Activated CD4-positive, CD25-positive, alpha-beta regulatory T cell treated with anti-CD3 and anti-CD28 coated beads, Interleukin-2, amount 50 U/mL, for 72 hours (primary cell): ENCODE data around the gene PELI2.

Experiments used
- DNase-seq: peaks from one replicate; pipeline ENCODE4 v3.0.0; 2021

Gene PELI2

DNA sequence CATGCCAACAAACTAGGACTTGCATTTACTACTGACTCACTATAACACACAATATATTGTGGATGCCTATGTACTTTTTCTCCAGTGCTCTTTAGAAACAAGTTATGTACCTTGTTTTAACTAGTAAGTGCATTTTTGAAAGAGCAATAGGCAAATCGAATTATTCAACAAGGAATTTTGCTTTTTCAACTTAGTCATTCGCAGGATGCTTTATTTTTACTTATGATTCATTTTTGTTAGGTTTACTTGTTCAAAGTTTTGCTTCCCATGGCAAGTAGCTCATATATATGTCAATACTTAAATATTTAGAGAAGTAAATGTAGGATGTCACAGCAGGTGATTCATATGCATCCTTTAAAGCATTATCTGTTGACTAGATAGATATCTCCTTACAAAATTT lies 149.8 kb downstream of the PELI2 start:
- no peak for DNase-seq

DNA sequence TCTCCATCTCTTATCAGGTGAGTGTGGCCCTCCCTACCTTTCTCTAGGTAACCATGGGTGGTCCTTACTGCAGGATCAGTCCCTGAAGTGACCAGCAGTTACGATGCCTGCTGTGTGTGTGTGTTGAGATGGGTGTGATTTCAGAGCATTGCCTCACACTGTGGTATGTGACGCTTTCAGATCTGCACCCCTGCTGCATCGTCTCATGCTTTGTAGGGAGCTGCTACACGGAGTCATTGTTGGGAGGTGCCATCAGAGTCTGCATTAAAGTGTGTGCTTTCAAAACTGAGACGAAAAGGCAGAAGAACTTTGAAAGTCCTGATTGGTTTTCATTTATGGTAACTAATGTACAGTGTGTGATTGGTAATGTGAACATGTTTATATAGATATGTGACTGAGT lies 150.5 kb downstream of the PELI2 start:
- no peak for DNase-seq

DNA sequence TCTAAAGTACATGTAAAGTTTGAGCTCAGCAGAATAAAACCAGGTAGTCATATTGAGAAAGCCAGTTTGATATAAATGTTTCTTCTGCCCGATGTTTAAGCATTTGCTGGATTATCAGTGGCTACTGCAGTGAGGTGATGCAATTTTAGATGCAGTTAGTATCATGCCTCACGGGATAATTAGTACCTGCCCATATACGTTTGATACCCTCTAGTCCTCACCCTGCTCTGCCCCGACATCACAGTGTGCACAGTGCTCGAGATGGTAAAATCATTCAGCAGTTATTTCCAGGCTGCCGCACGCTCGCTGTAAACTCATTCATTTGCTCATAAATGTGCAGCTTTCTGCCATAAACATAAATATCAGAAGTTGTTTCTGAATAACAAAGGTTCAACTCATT lies 152.7 kb downstream of the PELI2 start:
- DNase-seq: no peak

DNA sequence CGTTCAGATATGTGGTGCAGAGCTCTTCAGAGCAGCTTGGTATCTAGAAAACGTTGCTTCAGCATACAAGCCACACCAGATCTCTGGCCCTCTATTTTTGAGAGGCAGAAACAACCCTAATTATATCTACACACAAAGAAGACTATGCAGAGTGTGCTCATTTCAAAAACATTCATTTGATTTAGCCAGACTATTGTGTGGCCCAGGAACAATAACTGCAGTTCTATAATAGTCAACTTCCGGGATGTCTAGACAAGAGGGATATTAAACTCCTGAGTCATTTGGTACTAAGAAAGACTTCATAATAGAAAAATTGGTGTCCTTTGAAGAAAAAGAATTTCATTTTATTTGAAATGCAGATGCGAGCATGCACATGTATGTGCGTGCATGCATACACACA lies 153.8 kb downstream of the PELI2 start:
- no peak for DNase-seq

DNA sequence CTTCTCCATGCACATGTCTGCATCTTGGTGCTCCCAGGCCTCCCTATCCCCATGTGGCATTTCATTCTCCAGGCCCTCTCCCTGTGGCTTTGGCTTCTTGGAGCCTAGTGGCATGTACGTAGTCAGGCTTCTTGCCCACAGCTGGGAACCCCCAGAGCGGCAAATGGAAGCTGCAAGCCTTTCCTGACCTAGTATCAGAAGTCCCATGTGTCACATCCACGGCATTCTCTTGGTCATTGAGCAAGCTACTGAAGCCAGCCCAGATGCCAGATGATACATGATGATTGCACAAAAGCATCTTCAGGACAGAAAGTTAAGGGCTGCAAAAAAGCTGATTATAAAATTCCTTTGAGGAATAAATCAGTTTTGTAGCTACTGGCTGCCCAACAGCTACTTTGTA lies 154.9 kb downstream of the PELI2 start:
- no peak for DNase-seq

DNA sequence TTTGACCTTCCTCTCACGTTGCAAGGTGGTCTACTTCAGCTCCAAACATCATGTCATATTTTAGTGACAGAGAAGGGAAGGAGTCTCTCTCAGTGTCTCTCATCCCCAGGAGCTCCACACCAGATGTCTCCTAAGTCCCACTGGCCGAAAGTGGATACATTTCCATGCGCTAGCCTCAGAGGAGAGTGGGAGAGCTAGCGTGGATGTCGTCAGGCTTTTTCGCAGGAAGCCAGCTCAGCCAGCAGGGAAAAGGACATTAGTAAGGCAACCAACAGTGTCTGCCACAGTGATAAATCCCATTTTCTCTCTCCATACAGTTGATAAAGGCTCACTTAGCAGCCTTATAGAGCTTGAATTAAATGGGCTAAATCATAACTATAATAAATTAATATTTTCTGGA lies 155.7 kb downstream of the PELI2 start:
- DNase-seq: no peak

DNA sequence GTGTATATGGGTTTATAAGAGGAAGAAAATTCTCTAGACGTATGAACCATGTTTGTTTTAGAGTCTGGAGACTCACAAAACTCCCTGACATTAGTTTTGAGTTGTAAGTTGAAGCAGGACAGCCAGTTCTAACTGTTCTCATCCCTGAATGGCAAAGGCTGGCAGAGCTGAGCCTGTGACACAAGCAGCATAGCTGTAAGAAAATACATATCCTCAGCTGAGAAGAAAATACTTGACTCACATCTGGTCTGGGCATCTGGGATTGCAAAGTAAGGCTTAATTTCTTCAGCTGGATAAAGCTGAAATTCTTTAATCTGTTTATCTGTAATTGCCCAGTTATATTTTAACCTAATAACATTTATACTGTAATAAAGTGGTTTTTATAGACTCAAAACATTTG lies 156.3 kb downstream of the PELI2 start:
- DNase-seq: no peak

DNA sequence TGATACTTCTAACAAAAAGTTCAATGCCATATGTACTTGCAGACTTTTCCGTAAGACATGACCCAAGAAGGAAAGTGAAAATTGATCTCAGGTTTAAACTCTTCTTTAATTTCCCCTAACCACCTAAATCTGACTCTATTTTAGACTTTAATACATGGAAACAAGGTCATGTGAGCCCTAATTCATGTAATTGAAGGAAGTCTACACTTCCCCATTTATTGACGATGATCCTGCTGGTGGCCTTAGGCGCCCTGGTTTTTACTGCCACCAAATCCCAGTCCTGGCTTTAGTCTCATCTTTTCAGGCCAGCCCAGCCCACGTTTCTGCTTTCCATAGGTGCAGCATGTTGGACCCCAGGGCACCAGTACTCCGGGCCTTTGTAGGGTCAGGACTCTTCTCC lies 157.9 kb downstream of the PELI2 start:
- DNase-seq: no peak

DNA sequence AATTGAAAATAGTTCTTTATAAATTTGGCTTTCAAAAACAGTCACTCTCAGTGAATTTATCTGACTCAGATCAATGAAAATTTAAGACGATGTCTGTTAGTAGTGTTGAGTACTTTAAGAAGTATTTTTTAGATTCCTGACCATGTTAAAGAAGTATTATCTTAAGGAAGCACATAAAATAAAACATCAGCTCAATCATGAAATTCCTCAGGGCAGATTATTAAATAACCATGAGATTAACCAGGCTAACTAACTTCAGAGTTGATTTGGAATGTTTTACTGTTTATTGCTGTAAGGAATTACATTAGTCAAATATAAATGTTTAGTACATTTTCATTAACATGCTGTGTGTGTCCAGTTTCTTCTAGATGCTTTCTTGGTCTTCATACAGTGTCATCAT lies 160.2 kb downstream of the PELI2 start:
- DNase-seq: no peak

DNA sequence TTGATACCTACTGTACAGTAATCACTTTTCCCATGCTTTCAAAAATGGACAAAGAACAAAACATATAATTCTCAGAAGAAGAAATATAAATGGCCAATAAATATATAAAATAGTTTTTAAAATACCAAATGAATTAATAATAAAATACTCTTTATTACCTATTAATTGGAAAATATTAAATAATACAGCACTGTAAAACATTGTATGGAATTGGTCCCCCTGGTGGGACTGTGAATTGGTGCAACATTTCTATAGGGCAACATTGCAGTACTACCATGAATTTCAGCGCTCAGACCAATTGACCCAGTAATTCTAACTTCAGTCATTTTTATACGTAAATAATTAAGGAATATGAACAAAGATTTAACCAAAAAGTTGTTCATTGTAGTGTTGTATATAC lies 162.6 kb downstream of the PELI2 start:
- no peak for DNase-seq

DNA sequence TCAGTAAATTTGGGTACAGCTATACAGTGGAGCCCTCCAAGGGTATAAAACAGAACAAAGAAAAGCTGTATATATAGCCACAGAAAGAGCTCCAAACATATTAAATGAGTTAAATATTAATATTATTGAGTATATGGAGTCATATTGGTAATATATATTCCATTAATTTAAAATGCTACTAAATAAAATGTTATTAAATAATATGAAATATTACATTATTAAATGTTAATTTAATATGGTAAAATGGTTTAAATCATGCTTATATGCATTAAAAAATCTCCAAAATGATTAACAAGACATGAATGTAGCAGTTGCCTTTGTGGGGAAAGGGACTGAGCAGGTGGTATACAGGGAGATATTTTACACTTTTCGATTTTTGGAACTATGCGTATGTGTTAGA lies 164.0 kb downstream of the PELI2 start:
- no peak for DNase-seq

DNA sequence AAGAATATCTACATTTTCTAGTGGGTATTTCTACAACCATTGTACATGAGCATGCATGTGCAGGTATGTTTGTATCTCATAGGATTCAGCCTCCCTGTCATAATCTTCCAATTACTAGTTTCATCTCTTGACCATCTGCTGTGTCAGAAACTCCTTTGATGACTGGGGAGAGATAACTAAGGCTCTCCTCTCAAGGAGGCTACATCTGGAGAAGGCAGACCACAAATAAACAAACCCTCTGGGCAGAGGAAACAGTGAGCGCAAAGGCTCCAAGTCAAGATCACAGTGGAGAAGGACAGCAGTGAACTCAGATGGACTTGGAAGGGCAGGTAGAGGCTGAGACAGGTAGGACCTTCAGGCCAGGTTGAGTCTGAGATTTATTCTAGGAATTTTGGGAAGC lies 166.4 kb downstream of the PELI2 start:
- no peak for DNase-seq

DNA sequence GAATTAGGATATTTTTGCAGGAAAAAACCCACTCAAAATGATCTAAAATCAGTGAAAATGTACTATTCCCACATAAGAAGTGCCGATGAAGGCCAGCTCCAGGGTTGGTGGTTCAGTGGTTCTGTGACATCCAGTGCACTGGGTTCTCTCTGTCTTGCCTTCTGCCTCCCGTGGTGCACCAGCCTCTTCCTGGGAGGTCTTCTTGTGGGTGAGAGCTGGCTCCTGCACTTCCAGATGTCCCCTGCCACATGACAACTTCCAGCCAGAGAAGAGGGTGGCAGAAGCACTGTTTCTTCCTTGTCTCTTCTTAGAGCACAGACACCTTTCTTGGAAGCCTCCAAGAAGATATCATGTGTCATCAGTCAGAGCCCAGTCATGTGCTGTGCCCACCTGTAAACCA lies 170.9 kb downstream of the PELI2 start:
- DNase-seq: no peak

DNA sequence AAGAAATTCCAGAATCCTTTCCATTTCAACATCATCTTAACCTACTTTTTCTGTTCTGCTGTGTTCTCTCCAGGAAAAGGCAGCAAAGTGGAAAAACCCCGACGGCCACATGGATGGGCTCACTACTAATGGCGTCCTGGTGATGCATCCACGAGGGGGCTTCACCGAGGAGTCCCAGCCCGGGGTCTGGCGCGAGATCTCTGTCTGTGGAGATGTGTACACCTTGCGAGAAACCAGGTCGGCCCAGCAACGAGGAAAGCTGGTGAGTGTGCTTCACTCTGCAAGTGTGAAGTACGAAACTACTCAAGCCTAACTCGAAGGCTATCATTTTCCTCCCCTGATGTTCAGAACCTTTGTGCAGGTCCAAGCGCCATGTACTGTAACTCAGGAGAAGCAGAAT lies 172.0 kb downstream of the PELI2 start:
- no peak for DNase-seq

DNA sequence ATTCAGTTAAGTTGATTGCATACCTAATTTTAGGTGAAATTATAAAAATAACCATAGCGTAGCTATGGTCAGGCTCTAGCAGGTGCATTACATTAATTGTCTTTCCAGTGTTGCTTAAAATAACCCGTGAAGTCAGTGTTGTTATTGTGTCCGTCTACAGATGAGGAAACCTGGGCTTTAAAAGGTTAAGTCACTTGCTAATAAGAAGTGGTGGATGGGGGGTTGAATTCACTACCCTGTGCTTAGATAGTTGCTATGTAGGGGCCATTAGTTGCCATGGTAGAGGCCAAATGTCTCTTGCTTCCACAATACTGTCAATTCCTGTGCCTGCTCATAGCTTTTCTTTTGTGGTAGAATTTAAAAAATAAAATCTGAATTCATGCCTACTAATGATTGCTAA lies 174.8 kb downstream of the PELI2 start:
- DNase-seq: no peak

DNA sequence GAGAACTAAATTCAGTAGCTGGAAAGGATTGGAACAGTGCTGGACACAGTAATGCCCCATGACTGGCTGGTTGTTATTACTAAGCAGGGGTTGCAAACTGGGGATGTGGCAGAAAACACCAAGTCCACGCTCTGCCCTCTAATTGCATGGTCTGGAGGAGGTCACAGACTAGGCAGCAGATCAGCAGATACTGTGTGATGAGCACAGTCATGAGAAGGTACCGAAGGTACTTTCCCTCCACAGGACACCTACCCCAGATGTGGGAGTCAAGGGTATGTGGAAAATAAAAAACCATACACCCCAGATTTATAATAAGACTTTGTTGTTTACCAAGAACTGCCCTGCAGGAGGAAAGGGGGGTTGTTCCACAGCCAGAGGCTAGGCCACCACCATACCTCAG lies 175.3 kb downstream of the PELI2 start:
- DNase-seq: no peak

DNA sequence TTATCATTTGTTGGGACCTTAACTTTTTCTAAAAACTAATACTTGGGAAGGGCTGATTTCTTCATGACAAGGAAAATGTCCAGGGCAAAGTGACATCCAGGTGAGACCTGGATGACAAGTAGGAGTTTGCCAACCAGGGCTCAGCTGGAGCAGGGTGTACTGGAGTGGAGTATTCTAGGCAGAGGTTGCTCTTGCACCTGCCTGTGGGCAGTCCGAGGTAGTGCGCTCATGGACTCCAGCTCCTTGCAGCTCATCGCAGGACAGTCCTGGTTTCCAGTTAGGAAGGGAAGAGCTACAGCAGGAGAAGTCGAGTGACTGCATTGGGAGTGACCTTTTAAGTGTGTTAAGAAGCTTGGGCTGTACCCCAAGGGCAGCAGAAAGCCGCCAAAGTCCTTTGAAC lies 175.9 kb downstream of the PELI2 start:
- DNase-seq: no peak

DNA sequence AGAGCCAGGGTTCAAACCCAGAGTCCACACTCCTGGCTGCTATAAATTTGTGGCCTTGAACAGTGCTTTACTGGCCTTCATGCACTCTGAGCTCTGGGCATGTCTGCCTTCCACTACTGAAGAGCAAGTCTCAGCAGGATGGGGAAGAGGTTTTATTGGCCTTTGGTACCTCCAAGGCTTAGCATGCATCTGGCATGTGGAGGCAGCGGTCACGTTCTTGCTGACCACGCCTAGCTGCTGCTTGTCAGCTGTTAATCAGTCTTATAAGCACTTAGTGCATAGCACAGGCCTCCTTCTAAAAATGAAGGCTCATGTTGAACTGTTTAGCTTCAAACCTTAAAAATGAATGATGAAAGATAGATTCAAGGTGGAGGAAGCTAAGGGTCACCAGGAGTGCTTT lies 177.5 kb downstream of the PELI2 start:
- DNase-seq: no peak

DNA sequence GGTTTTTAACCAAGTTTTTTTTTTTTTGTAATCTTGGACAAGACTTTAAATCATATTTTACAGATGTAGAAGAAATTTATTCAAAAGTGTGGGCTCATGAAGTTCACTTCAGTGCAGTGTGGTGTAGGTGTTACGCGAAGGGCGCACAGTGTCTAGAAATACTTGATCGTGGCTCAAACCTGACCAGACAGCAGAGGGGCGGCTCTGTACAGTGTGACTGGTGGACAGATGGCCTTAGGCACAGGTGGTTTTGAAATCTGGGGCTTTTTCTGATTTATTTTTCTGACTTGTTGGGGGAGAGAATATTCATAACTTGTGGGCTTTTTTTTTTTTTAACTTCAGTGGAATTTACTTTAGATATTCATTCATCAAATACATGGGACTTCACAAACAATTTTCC lies 179.2 kb downstream of the PELI2 start:
- no peak for DNase-seq

DNA sequence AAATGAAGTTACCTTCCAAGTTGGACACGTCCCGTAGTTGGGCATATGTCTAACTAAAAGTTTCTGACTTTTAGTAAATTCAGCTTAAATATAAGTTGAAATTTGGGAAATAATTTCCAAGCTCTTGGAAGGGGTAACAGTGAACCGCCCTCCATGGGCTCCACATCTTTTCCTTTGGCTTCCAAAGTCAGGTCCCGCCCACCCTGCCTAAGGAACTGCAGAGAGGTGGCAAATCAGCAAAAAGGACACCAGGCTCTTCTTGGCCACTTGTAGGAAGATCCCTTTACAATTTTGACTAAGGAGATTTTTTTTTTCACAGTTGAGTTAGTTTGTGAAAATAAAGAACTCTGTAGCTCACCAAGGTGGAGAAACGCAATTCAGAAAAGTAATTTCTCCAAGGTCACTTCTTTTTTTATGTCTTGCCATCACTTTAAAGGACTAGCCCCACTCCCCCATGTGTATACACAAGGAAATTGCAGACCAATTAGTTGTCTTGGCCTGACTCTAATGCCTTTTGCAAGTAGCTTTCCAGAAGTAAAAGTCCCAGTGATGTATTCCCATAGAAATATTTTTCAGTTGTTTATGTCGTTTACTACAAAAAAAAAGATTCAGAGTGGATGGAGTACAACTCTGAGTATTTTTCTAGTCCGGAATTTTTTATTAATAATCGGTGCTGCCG lies 181.2 kb downstream of the PELI2 start:
- no peak for DNase-seq

DNA sequence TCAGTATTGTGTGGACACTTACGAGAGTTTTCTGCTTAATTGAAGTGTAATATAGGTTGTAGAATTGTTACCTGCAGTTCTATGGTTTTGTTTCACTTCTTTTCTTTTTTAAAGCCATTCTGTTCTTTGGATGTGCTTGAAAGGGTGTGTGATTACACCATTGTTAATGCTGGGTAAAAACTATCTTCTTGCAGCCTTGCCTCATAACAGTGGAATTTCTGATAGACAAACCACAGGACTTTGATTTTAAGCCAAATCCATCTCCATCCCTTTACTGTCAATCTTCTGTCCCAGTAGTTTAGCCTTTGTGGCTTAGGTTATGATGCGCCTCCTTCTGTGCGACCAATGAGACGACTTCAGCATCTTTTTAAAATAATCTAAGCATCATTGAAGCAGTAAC lies 182.3 kb downstream of the PELI2 start:
- DNase-seq: no peak

DNA sequence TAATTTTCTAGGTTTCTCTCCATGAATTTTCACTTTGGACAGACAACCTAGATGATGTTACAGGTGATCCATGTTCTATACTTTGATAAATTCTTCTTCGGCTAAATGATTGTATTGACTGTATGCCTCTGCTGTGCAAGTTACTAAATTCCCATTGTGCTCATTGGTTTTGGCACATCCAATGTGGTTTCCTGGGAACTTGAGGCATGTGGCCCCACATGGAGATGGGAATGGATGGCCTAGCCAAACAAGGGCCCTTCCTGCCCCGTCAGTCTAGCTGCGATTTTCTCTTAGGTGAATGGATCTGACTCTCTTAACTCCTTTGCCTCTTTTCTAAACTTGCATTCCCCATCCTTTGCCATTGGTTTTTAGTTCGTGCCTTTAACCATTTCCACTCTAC lies 186.2 kb downstream of the PELI2 start:
- DNase-seq: no peak

DNA sequence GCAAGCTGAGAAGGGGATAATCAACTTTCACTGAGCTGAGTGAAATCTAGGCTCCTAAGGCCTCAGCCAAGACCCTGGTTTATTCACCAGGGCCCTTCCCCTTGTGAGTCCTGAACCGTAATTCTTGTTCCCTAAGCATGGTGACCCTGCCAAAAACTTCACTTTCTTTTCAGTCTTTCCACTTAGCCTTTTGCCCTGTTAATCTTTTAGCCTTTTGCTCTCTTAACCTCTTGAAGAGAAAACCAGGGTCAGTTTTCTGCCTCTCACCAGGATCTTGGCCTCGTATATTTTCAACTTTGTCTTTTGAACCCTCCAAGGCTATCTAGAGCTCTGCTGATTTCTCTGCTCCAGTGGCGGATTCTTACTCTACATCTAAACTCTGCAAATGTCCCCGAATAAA lies 191.0 kb downstream of the PELI2 start:
- DNase-seq: no peak

DNA sequence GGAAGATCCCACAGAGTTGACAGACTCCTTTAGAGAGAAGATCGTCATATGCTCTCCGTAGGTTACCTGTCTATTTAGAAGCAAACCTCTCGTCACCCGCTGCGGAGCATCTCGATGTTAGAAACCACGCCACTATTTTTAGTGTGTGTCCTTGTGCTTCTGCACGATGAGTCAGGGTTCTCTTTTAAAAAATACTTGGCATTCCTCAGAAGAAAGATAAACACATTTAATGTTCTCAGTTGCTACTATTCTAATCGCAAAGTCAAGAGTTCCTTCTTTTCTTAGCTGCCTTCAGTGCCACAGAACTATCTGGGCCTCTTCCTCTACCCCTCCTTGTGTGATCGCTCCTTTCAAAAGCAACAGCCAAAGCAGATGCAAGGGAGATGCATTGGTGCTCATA lies 192.4 kb downstream of the PELI2 start:
- DNase-seq: no peak

DNA sequence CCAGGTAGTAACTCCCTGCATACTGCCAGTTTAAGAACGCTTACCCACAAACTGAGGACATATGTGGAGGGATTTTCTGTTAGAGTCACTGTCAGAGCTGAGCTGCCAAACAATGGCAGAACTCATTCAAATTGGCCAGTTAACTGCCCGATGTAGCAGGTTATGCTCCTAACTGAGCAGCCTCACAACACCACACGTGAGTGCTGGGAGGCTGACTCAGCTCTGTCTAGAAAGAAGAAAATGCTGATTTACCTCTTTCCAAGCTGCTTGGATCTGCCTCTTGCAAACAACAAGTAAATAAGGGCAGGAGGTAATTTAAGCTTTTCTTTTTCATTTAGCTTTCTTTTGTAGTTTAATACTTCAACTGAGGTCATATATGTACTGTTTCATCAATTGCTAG lies 195.6 kb downstream of the PELI2 start:
- DNase-seq: no peak
